Osteocyte (in vitro differentiated cells): ENCODE data around the gene MKRN2. TPM values are rescaled to one million over a fixed set of nuclear protein-coding genes. Genes with fewer than 3 reads are reported as not detected.
A peak's percentile ranks its signal among the peaks of the same experiment; 100 is the strongest.

Source experiments
- DNase-seq: peaks from one replicate; pipeline ENCODE4 v3.0.0; 2021; ENCODE audit warnings: mixed read lengths; ENCODE audit not compliant: unreplicated experiment; ENCODE audit errors: extremely low spot score
- H3K27ac Mint-ChIP-seq: one replicate; pipeline ENCODE4 v1.8.0; 2021; ENCODE audit warnings: mild to moderate bottlenecking, mixed read lengths; ENCODE audit not compliant: unreplicated experiment
- H3K27me3 Mint-ChIP-seq: one replicate; pipeline ENCODE4 v1.8.0; 2021; ENCODE audit warnings: mixed read lengths; ENCODE audit not compliant: unreplicated experiment
- H3K36me3 Mint-ChIP-seq: one replicate; pipeline ENCODE4 v1.8.0; 2021; ENCODE audit warnings: mixed read lengths; ENCODE audit not compliant: unreplicated experiment
- H3K4me1 Mint-ChIP-seq: one replicate; pipeline ENCODE4 v1.8.0; 2021; ENCODE audit warnings: mixed read lengths; ENCODE audit not compliant: unreplicated experiment
- H3K4me3 Mint-ChIP-seq: one replicate; pipeline ENCODE4 v1.8.0; 2021; ENCODE audit warnings: mild to moderate bottlenecking, moderate library complexity, mixed read lengths; ENCODE audit not compliant: unreplicated experiment
- H3K9me3 Mint-ChIP-seq: one replicate; pipeline ENCODE4 v1.8.0; 2021; ENCODE audit warnings: mixed read lengths; ENCODE audit not compliant: unreplicated experiment
- CTCF ChIP-seq: fragments of 200-600 bp; sonication (generic); IDR thresholded peaks from 2 replicates; pipeline ENCODE4 v1.5.0; 2021; ENCODE audit warnings: antibody characterized with exemption, mild to moderate bottlenecking, moderate library complexity
- total RNA-seq: library from RNA; stranded (reverse); gene quantifications from 2 replicates; pipeline ENCODE4 v1.2.1, GENCODE V29; 2021

MKRN2 gene
- total RNA-seq, 1 donor from 2014 or later: 32.4 TPM

DNA sequence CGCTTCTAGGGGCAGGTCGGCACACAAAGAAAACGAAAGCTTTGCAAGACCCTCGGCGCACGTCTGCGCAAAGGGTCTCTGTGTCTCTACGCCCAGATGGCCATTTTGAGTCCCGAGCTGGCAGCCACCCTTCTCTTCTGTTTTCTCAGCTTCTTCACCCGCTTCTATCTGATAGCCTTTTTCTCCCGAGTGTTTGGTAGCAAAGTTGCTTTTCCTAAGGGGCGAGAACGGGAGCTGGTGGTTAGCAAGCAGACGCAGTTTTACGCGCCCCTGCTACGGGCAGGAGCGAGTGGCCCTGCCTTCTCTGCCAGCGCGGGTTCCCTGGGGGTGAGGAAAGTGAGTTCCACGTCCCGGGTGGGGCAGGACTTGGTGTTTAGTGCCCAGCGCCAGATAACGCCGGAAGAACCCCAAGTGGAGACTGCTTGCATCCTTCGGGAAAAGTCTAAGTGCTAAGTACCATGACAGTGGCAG is 2.9 kb upstream of the MKRN2 start:
- DNase-seq: no peak
- no peak overlapping the region for H3K4me3 Mint-ChIP-seq
- no peak overlapping the region for H3K27ac Mint-ChIP-seq
- peaks cover 7% of the 10 kb centered on the region for H3K27me3 Mint-ChIP-seq
- H3K9me3 Mint-ChIP-seq: no peaks in the 10 kb centered on the region
- no peak for TF ChIP-seq CTCF
- H3K36me3 Mint-ChIP-seq: no peaks in the 10 kb centered on the region
- H3K4me1 Mint-ChIP-seq: peaks cover 21% of the 10 kb centered on the region

GRCh38 chr3:12556314-12556689 is 585 bp upstream of the MKRN2 start:
- TF ChIP-seq CTCF: no peak
- Mint-ChIP-seq H3K9me3 (no peaks in the 10 kb centered on the region), H3K4me3 (peak overlapping the region; percentile 90), H3K36me3 (no peaks in the 10 kb centered on the region), H3K27ac (peak overlapping the region; percentile 89), H3K4me1 (peaks cover 34% of the 10 kb centered on the region), H3K27me3 (peaks cover 7% of the 10 kb centered on the region)
- no peak for DNase-seq

GRCh38 chr3:12557473-12558100 is 700 bp downstream of the MKRN2 start:
- no peak for DNase-seq
- H3K27ac Mint-ChIP-seq: peak overlapping the region; percentile 91

GRCh38 chr3:12558706-12559105 is 1.8 kb downstream of the MKRN2 start:
- Mint-ChIP-seq H3K9me3 (no peaks in the 10 kb centered on the region), H3K27ac (peak overlapping the region; percentile 91), H3K36me3 (no peaks in the 10 kb centered on the region), H3K4me1 (peaks cover 46% of the 10 kb centered on the region), H3K4me3 (peak overlapping the region; percentile 90), H3K27me3 (peaks cover under 1% of the 10 kb centered on the region)
- DNase-seq: no peak
- TF ChIP-seq CTCF: no peak

More at GRCh38 chr3:12557473-12558100, 700 bp downstream of the MKRN2 start:
- TF ChIP-seq CTCF: no peak
- H3K4me3 Mint-ChIP-seq: peak overlapping the region; percentile 90
- H3K27me3 Mint-ChIP-seq: peaks cover 7% of the 10 kb centered on the region
- H3K9me3 Mint-ChIP-seq: no peaks in the 10 kb centered on the region
- H3K4me1 Mint-ChIP-seq: peaks cover 39% of the 10 kb centered on the region
- no peaks in the 10 kb centered on the region for H3K36me3 Mint-ChIP-seq

DNA sequence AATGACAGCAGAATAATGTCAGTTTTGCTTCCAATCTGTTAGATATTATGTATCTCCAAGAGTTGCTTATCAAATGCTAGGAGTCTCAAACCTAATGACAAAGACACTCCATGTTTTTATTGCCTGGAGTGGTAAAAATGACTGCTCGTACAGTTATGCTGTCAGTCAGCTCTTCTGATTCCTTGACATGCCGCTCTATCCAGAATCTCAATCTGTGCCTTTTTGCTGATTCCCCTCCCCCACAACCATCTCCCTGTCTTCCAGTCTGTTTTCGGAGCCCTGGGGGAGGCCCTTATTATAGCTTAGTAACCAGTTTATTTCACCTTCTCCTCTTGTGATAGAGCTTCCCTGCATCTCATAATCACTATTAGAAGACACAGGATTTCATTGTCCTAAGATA is 2.6 kb downstream of the MKRN2 start:
- H3K36me3 Mint-ChIP-seq: no peaks in the 10 kb centered on the region
- no peak overlapping the region for H3K27ac Mint-ChIP-seq
- no peak overlapping the region for H3K4me3 Mint-ChIP-seq
- no peak for DNase-seq
- no peaks in the 10 kb centered on the region for H3K27me3 Mint-ChIP-seq
- peaks cover 50% of the 10 kb centered on the region for H3K4me1 Mint-ChIP-seq
- no peak for TF ChIP-seq CTCF
- no peaks in the 10 kb centered on the region for H3K9me3 Mint-ChIP-seq
